B cell (primary cell): ENCODE data around the gene TMEM185A.
"Not testable (repeated sequence)": the region's sequence is repeated elsewhere in the genome, so short reads cannot be mapped to it uniquely, and the experiment has no call there.

ENCODE experiments used
- EZH2 ChIP-seq: IDR thresholded peaks from 2 replicates; pipeline ENCODE4 v1.6.1; 2012; ENCODE audit warnings: borderline replicate concordance, low read depth, mild to moderate bottlenecking, moderate library complexity, low read length; ENCODE audit not compliant: insufficient read depth, poor library complexity, severe bottlenecking
- TF ChIP-seq, protein P1 (sequence below): fragments of 200-600 bp; IDR thresholded peaks from one replicate; pipeline ENCODE4 v1.8.0; 2022; ENCODE audit warnings: antibody characterized with exemption, mild to moderate bottlenecking

- TF ChIP-seq, protein P1, sequence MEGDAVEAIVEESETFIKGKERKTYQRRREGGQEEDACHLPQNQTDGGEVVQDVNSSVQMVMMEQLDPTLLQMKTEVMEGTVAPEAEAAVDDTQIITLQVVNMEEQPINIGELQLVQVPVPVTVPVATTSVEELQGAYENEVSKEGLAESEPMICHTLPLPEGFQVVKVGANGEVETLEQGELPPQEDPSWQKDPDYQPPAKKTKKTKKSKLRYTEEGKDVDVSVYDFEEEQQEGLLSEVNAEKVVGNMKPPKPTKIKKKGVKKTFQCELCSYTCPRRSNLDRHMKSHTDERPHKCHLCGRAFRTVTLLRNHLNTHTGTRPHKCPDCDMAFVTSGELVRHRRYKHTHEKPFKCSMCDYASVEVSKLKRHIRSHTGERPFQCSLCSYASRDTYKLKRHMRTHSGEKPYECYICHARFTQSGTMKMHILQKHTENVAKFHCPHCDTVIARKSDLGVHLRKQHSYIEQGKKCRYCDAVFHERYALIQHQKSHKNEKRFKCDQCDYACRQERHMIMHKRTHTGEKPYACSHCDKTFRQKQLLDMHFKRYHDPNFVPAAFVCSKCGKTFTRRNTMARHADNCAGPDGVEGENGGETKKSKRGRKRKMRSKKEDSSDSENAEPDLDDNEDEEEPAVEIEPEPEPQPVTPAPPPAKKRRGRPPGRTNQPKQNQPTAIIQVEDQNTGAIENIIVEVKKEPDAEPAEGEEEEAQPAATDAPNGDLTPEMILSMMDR, result not testable (repeated sequence)
- not testable (repeated sequence) for TF ChIP-seq EZH2
These were observed 29.0 kb upstream of the TMEM185A start for GRCh38 chrX:149660613-149661012.
